CD4-positive, alpha-beta T cell treated with Interleukin-21 for 1 hour (primary cell): Measurements from ENCODE around the gene TCF12.

Experiments used
- DNase-seq: peaks from one replicate; pipeline ENCODE4 v3.0.0-alpha.2; 2020

Gene TCF12

DNA sequence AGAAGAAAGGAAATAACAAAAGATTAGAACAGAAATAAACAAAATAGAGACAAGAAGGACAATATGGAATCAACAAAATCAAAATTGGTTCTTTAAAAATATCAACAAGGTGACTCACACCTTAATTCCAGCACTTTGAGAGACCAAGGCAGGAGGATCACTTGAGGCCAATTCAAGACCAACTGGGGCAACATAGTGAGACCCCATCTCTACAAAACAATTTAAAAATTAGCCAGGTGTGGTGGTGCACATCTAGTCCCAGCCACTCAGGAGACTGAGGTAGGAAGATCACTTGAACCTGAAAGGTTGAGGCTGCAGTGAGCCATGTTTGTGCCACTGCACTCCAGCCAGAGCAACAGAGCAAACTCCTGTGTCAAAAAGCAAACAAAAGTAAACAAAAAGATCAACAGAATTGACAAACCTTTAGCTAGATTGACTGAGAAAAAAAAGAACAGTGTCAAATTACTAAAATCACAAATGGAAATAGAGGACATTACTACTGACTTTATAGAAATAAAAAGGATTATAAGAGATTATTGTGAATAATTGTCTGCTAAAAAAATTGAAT, 267.1 kb downstream of the TCF12 start:
- DNase-seq, result no peak

DNA sequence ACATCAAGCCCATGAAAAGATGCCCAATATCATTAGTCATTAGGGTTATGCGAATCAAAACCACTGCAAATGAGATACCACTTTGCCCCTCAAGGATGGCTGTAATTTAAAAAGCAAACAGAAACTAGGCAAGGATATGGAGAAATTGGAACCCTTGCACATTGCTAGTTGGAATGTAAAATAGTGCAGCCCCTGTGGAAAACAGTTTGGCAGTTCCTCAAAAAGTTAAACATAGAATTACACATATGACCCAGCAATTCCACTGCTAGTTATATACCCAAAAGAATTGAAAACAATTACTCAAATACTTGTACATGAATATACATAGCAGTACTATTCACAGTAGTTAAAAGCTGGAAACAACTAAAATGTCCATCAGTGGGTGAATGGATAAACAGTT, 271.0 kb downstream of the TCF12 start:
- no peak for DNase-seq

DNA sequence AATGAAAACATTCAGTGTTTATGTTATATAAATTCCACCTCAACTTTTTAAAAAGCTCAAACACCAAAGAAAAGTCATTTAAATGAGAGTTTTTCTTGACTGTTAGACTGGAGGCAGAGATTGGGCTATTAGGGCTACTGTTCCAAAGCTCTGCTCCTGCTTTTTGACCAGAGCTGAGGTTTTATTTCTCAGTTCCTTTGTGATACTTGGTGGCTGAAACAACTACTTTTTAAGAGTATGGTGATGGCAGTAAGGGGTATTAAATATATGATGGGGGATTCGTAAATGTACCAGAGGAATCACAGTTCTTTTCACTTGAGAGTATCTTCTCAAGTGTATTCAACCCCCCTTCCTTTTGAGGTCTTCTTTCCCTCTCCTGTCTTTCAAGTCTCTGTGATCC, 271.8 kb downstream of the TCF12 start:
- DNase-seq, result no peak

DNA sequence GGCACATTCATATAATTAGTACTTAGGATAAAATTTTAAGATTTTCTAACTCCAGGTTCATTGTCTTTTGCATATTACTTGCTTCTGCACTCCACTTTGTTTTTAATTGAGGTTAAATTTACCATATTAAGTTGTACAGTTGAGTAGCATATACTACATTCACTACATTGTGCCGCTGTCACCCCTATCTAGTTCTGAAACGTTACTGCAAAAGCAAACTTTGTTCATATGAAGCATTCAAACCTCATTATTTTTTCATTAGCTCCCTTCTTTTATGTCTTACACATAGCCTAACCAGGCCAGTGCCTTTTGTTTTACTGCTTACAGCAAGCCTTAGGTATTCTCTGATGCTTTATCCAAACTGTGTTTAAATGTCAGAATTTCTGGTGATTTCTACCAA, 274.7 kb downstream of the TCF12 start:
- DNase-seq, result no peak

DNA sequence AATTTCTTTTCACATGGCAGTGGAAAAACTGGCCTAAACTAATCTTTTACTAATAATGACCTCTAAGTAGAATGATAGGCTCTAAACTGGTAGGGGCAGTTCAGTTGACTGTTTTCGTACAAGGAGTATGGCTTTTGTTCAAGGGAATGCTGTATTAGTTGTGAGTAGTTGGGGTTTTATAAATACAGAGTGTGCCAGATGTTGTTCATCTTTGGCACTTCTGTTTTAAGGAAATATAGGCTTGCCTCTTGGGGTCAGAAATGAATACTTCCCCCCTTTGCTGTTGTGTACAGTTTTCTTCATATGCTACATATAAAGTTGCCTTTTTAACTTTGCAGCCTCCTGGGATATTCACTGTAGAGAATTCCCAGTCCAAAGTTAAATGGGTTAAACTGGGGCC, 276.9 kb downstream of the TCF12 start:
- DNase-seq, result no peak

DNA sequence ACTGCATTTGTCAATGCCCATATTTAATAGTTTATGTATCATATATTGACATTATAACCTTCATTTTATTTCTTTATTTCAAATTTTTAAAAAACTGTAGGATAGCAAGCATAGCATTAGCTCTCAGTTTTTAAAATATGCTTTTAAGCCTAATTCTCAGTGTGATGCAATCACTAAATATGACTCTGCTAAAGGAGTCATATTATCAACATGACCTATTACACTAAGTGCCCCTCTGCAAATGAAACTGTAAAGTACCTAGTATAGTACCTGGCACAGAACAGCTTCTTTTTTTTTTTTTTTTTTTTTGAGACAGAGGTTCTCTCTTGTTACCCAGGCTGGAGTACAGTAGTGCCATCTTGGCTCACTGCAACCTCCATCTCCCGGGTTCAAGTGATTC, 278.4 kb downstream of the TCF12 start:
- no peak for DNase-seq

DNA sequence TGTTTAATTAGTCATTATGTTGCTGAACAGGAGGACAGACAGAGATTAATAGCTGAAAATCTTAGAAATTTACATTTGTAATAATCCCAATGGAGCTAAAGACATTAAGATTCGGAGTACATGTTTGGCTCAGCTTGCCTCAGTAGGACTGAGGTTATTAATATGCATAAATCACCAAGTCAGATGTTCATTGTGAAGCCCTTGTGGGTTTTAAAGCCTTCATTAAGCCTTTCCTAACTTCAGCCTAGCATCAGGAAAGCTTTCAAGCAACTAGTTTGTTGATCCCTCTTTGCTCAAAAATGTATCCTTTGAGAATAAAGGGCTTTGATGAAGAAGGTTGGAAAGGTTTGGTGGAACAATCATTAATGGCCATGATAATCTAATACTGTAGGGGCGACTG, 279.7 kb downstream of the TCF12 start:
- DNase-seq, result no peak

DNA sequence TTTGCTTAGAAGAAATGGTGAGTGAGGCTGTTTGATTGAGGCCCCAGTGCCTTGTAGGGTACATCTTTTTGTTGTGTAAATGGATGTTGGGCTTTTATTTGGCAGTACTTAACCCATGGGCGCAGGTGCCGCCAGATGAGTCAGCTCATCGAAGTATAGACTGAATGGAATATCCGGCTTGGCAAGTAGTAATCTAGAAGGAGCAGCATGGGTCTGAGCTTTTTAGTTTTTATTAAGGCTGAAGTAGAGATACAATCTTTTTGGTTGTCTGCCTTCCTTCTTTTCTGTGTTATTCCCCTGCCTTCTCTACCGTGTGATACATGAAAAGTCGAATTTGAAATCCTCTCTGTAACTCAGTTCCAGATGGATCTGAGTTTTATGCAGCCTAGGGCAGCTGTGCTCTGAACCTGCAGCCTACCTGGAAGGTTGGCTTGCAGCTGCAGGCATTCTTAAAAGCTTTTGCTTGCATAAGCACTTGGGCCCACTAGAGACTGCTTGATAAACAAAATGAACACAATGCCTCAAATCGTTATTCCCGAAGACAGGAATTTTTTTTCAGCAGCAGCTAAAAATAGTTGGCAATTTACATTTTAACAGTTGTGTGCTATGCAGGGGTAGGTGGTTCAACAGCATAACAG, 280.3 kb downstream of the TCF12 start:
- DNase-seq, result no peak

DNA sequence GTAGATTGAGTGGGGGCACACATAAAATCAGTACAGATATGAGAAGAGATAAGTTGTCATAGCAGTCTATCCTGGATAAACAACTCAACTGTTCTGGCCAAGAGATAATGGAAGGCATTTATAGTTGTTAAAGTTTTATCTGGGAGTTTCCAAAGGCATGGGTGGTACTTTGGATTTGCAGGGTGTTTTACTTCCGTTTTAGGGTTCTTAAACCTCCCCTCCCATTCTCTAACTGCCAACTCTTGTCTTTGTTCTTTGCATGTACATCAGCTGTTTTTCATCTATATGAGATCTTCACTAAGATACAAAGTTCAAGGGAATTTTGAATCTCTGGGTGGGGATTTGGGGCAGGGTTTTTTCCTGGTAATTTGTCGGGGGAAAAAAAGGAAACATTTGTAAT, 283.1 kb downstream of the TCF12 start:
- DNase-seq, result no peak

DNA sequence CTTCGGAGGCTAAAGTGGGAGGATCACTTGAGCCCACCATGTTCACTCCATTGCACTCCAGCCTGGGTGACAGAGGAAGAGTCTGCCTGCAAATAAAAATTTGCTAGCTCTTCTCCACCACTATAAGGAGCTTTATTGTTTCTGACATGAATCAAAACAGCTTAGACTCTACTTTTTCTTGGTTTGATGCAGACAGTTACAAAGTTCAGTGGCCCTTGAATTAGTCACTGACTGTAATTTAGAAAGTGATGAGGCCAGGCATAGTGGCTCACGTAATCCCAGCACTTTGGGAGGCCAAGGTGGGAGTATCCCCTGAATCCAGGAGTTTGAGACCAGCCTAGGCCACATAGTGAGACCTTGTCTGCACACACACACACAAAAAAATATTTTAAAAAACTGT, 285.5 kb downstream of the TCF12 start:
- DNase-seq, result no peak

DNA sequence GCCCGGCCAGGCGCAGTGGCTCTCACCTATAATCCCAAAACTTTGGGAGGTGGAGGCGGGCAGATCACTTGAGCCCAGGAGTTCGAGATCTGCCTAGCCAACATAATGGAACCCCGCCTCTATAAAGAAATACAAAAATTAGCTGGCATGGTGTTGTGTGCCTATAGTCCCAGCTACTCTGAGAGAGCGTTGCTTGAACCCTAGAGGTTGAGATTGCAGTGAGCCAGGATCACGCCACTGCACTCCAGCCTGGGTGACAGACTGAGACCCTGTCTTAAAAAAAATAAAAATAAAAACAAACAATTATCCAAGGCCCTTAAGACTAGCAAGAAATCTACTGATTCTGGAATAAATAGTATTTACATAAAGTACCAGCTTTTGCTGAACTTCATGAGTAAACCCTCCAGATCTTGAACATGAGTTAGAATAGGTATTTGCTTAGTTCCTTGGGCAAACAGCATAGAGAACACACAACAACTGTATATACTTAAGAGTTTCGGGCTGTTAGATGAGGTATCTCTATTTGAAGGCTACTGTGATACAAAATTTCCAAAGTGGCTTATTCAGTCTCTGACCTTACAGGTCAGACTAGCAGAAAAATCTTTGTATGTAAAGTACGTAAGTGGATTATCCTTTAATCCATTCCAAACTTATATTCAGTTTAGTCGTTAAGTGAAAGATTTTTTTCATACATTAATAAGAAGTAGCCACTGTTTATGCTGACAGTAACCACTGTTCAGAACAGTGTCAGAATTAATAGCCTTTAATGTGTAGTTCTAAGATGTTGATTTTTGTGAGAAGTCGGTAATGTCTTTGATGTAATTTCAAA, 286.8 kb downstream of the TCF12 start:
- no peak for DNase-seq

DNA sequence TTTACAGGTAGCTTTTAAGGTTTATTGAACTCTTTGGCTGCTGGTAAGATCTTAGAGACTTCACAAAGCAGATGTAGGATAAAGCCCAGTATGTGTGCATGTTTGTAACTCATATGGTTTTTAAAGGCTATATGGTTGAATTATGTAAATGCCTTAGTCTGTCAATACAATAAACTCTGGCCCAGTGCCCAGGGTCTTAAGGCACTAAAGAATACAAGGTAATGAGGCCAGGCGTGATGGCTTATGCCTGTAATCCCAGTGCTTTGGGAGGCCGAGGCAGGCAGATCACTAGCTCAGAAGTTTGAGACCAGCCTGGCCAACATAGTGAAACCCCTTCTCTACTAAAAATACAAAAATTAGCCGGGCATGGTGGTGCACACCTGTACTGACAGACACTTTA, 287.6 kb downstream of the TCF12 start:
- no peak for DNase-seq

DNA sequence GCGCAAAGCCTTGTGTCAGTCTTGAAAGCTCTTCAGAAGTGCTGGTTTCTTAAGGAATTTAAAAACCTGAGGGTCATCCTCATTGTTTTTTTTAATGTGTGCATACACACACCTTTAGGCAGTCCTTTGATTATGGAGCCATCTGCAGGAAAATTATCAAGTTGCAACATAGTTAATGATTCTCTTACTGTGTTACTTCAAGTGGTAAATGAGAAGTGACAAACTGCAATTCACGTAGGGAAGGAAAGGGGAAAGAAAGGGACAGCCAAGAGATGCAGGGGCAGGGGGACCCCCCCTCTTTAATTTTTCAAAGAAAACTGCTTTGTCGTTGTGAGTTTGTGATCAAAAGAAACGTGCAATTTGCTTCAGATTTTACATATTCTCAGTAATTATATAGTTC, 295.4 kb downstream of the TCF12 start:
- DNase-seq, result peak; percentile 26

DNA sequence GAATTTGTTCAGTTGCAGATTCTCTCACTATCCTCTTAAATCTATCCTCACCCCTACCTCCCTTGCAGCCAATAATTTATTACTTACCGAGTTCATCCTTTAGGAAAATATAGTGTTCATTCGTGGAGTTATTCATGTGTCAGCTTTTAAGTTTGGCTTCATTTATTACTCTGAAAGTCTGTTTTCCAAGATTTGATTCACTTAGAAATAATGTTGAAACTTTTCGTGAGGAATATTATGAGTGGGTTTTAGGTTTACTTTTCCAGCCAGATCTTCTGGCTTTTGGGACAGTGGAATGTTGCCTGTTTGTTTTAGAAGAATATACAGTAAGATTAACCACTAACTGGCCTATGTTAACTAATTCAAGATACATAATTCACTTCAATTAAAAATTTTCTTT, 296.9 kb downstream of the TCF12 start:
- DNase-seq, result no peak

DNA sequence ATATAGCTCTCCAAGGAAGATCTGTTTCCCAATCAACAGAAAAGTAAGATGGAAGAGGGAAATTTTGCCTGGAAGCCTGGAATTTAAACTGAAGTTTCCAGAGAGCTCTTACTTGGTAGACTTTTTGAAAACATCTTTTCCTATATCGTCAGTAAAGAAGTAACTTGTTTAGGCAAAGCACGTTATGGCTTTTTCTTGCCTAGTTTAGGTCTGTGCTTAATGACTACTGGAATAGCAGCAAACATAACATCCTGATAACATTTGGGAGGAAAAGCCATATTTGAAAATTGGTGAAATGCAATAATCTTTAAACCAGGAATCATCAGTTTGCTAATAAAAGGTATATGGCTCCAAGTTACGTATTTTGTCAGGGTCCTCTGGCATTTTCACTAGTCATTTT, 297.4 kb downstream of the TCF12 start:
- no peak for DNase-seq

DNA sequence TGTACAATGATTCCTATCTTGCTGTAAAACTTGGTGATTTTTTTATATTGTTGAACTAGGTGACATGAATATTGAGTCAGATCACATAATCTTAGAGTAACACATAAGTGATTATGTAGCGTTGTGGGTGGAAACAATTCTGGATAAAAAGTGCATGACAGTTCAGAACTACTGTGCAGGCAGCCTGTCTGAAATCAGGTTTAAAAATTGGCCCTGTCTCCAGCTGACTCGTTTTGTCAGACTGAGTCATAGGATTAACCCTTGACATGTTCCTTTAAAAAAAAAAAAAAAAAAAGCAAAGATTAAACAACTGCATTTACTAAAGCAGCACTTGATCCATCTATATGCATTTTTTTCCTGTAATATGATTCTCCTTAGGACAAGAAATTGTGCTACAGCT, 297.8 kb downstream of the TCF12 start:
- DNase-seq, result no peak

DNA sequence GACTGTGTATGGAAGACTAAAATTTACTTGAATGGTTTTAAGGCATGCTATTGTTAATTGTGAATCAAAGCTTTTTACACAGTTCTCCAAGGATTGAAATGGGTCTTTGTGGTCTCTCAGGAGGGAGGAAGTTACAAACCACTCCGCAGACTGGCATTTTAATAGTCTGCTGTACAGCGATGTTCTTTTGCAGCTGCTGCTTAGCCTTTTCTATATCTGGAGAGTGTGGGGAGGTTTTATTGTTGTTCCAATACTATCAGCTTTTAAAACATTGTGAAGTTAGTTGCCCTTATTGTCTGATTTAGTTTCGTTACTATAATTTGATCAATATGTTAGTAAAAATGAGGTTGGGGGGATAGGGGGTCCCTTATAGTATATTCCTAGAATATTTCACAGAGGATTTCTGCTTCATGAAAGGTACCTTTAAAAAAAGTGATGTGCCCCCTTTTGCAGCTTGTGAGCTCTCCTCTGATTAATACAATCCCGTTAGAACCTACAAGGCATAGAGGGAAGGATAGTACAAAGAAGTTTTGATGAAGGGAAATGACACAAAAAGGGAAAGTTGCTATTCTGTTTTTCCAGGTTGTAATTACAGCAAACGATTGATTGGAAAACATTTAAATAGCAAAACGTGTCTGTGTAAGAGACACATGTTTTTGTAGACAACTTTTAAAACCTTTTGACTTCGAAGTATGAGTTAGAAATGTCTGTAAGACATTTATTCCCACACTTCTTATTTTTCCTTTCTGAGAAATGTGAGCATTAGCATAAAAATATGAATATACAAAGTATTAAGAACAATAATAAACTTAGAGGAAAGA, 299.5 kb downstream of the TCF12 start:
- no peak for DNase-seq

DNA sequence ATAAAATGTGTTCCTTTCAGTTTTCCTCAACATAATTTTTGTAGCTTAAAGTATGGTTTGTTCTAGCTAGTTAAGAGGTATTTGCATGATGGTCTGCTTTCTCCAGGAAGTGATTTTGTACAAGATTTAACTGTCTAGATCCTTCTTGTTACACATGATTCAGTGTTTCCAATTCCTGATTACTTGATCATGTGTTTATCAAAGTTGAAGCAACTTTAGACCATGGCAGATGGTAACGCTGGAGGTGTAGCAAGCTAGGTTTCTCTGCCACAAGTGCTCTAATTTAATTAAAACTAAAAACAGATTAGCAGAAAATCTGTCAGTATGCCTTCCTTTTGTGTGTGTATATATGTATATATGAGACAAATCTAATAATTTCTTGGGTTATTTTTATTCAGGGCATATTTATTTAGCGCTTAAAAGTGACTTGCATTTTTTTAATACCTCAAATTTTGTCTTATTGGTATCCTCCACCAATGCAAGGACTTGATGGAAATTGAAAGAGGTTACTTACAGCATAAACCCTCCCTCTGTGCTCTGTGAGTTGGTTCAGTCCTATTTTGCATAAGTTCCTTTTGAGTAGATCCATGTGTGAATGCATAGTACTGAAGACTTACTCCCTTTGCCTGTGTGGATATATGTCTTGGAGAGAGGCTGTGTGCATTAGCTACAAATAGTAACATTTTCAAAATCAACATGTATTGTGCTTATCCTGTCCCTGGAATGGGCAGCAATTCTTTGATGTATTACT, 300.6 kb downstream of the TCF12 start:
- no peak for DNase-seq

DNA sequence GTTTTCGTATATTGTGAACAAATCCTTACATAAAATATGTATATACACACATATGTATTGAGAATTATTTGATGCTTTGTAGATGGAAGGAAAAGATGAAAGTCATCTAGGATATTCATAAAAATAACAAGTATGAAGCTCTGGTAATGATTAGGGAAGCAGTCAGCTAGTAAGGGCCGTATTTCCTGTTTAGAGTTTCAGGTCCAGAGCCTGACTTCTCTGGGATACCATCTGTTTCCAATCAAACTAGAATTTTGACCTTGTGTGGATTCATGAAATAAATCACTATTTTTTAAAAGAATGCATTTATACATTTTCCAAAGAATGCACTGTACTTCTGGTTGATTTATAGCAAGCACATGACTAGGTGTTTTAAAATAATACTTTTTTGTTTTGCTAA, 301.8 kb downstream of the TCF12 start:
- no peak for DNase-seq

DNA sequence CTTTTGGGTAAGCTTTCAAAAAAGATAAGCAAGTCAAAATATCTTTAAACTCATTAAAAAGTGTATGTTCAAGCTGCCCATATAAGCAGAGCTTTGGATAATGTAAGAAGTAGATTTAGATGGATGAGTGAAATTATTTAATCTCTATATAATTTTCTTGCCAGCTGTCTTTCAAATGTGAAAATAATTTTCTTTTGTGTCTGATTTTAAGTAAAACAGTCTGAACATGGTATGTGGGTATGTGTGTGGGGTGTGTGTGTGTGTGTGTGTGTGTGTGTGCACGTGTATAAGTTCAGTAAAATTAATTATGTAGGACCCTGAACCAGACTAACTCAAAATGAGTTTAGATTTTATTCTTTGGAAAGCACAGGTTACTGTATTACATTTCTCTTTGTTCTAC, 302.7 kb downstream of the TCF12 start:
- no peak for DNase-seq

DNA sequence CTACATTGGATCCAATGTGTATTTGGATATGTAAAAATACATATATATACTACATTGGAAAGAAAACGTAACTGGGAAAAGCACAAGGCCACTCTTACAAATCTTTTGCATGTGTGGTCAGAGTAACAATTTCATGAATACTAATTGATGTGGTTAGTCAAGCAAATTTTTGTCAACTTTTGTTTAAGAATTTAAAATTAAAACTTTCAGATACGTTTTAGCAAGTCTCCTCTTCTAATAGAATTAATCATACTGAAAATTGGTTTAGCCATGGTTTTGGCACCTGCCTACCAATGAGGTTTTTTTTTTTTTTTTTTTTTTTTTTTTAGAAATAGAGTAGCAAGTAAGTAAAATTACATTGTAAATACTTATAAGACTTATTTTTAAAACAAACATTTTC, 304.9 kb downstream of the TCF12 start:
- no peak for DNase-seq

DNA sequence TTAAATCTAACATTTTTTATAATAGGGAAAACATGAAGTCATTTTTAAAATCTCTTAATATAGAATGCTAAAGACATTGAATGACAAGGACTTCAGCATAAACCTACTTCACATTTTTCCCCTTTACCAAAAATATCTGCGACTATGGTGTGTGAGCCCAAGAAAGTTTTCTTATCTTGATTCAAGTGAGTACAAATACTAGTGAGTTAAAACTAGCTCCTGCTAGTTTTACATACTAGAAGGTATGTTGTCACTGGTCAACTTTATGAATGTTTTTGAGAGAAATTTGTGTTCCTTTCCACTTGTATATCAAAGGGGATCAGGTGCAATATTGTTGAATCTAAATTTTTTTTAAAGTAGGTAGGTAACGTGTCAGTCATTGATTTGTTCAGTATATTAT, 305.4 kb downstream of the TCF12 start:
- no peak for DNase-seq

DNA sequence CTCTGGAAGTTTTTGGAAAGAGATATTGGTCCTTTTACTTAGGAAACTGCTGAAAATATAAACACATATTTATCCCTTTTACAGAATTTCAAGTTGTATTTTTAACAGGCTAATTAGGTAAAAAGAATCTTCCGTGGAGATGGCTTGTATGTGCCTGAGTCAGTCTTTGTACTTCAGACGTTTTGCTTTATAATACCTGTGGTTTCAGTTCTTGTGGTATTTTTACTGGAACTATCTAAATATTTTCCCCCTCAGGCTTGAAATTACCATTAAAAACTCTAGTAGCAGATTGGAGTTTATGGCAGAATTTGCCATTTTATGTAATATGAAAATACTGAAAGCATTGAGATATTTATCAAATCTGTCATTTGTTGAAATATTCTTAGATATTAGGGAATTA, 306.2 kb downstream of the TCF12 start:
- DNase-seq, result no peak
